Keratinocyte (primary cell): Measurements from ENCODE around the gene CPSF7.

Experiments used
- CTCF ChIP-seq, 3 experiments: IDR thresholded peaks in 1 of 3; conservative IDR thresholded peaks in 1 of 3; optimal IDR thresholded peaks in 1 of 3; 2 replicates in 2 of 3; 3 replicates in 1 of 3; pipeline versions ENCODE3 to v1.5.1; 2011; ENCODE audit warnings: low read length in 3 of 3, mild to moderate bottlenecking in 3 of 3, moderate library complexity in 2 of 3, control low read depth in 1 of 3, inconsistent platforms in 1 of 3; ENCODE audit not compliant: insufficient read depth in 2 of 3; ENCODE audit errors: extremely low read depth in 1 of 3
- EZH2 ChIP-seq: IDR thresholded peaks from one replicate; pipeline ENCODE4 v1.6.1; 2012; ENCODE audit warnings: inconsistent platforms, mild to moderate bottlenecking, low read length, moderate library complexity

GRCh38 chr11:61416941-61417340 lies 12.8 kb downstream of the CPSF7 start:
- no peak for TF ChIP-seq CTCF (optimal IDR thresholded peaks at IDR 0.05 in 1 of 3, IDR thresholded peaks at IDR 0.05 in 1 of 3, conservative IDR thresholded peaks at IDR 0.05 in 1 of 3; ENCODE audit: extremely low read depth in 1 of 3, insufficient read depth in 2 of 3, low read length in 3 of 3)
- no peak for TF ChIP-seq EZH2
